Activated CD8-positive, alpha-beta T cell treated with anti-CD3 and anti-CD28 coated beads for 36 hours (primary cell): ENCODE results near the gene ERN1. TPM values are rescaled to one million over a fixed set of nuclear protein-coding genes. Genes with fewer than 3 reads are reported as not detected.

ENCODE experiments used
- ATAC-seq: fragments of 200-7000 bp; cut with Tn5 transposase; one replicate; pipeline ENCODE4 v1.10.0; 2021; ENCODE audit warnings: mild to moderate bottlenecking, moderate library complexity
- CTCF ChIA-PET: fragments of 350-600 bp; sonication (Branson Sonifier 250); formaldehyde crosslinking; loops from one replicate; lab custom pipeline; 2021; ENCODE audit warnings: antibody characterized with exemption; lab: Charles Lee
- POLR2A ChIA-PET: fragments of 350-600 bp; sonication (Branson Sonifier 250); formaldehyde crosslinking; loops from one replicate; lab custom pipeline; 2021; ENCODE audit warnings: antibody characterized with exemption; lab: Charles Lee
- DNase-seq: peaks from one replicate; pipeline ENCODE4 v3.0.0-alpha.2; 2020
- H3K27ac Mint-ChIP-seq: one replicate; pipeline ENCODE4 v1.8.0; 2021; ENCODE audit warnings: mild to moderate bottlenecking, mixed read lengths
- H3K27me3 Mint-ChIP-seq: one replicate; pipeline ENCODE4 v1.8.0; 2021; ENCODE audit warnings: mixed read lengths
- H3K36me3 Mint-ChIP-seq: one replicate; pipeline ENCODE4 v1.8.0; 2021; ENCODE audit warnings: low read depth, mixed read lengths
- H3K4me1 Mint-ChIP-seq: one replicate; pipeline ENCODE4 v1.8.0; 2021; ENCODE audit warnings: low read depth, mixed read lengths
- H3K4me3 Mint-ChIP-seq: one replicate; pipeline ENCODE4 v1.8.0; 2021; ENCODE audit warnings: mild to moderate bottlenecking, moderate library complexity, mixed read lengths
- H3K9me3 Mint-ChIP-seq: one replicate; pipeline ENCODE4 v1.8.0; 2021; ENCODE audit warnings: mixed read lengths
- CTCF ChIP-seq: fragments of 200-600 bp; IDR thresholded peaks from one replicate; pipeline ENCODE4 v1.8.0; 2022; ENCODE audit warnings: antibody characterized with exemption, mild to moderate bottlenecking
- intact Hi-C: fragments of 100-400 bp; cut with micrococcal nuclease; formaldehyde crosslinking; loops from one replicate; pipeline ENCODE4 v1.10.0; 2022
- total RNA-seq, 2 experiments: library from RNA; stranded (reverse); gene quantifications; one replicate each; pipeline ENCODE4 v1.2.3, GENCODE V29; 2021

The ERN1 gene
- total RNA-seq, 2 experiments from 2014 or later, result 19.2 to 23.6 TPM

- peak overlapping the region; percentile 77 for H3K27ac Mint-ChIP-seq
- ATAC-seq (no peak), DNase-seq (no peak)
- ChIA-PET POLR2A (interaction anchor here (1.0 to 5.1 kb wide), 5 partner anchors 9 to 86 kb away, joined by 3 to 27 read pairs (median 3); no protein-coding TSS in a partner anchor), CTCF (interaction anchor here (1.2 to 12.8 kb wide), 4 partner anchors 9 to 231 kb away, joined by 3 to 228 read pairs (median 22); partner anchors contain the start of gene ERN1)
- H3K27me3 Mint-ChIP-seq, result no peaks in the 10 kb centered on the region
- no peak overlapping the region for H3K4me3 Mint-ChIP-seq
- H3K36me3 Mint-ChIP-seq, result peaks cover 45% of the 10 kb centered on the region
- peaks cover 61% of the 10 kb centered on the region for H3K4me1 Mint-ChIP-seq
- TF ChIP-seq CTCF, result no peak
- intact Hi-C loops, result loop anchor here (5.0 kb wide), 1 partner anchor 73 kb away; the partner anchor contains the start of gene ERN1
- H3K9me3 Mint-ChIP-seq, result no peaks in the 10 kb centered on the region
Observed at GRCh38 chr17:64059756-64060155, 70.2 kb downstream of the ERN1 start.

- peaks cover 36% of the 10 kb centered on the region for H3K36me3 Mint-ChIP-seq
Observed at GRCh38 chr17:64058621-64059020, 71.3 kb downstream of the ERN1 start.

GRCh38 chr17:64057701-64058263 is 72.2 kb downstream of the ERN1 start:
- Mint-ChIP-seq H3K9me3 (no peaks in the 10 kb centered on the region), H3K4me1 (peaks cover 44% of the 10 kb centered on the region), H3K36me3 (peaks cover 39% of the 10 kb centered on the region), H3K4me3 (no peak overlapping the region), H3K27ac (peak overlapping the region; percentile 71), H3K27me3 (no peaks in the 10 kb centered on the region)
- CTCF ChIA-PET, result interaction anchor here (1.1 to 1.5 kb wide), 3 partner anchors 9 to 76 kb away, joined by 3 to 7 read pairs (median 4); no protein-coding TSS in a partner anchor
- DNase-seq, result no peak
- POLR2A ChIA-PET, result no interaction called here
- intact Hi-C loops, result no loop called here
- no peak for ATAC-seq
- no peak for TF ChIP-seq CTCF

More at GRCh38 chr17:64058621-64059020, 71.3 kb downstream of the ERN1 start:
- no peak overlapping the region for H3K4me3 Mint-ChIP-seq
- no peak for ATAC-seq
- peak overlapping the region; percentile 46 for H3K27ac Mint-ChIP-seq
- ChIA-PET POLR2A (no interaction called here), CTCF (interaction anchor here (1.5 kb wide), 1 partner anchor 75 kb away, joined by 7 read pairs; no protein-coding TSS in a partner anchor)
- H3K4me1 Mint-ChIP-seq, result peaks cover 51% of the 10 kb centered on the region
- intact Hi-C loops, result no loop called here
- no peaks in the 10 kb centered on the region for H3K9me3 Mint-ChIP-seq
- peak; percentile 14 for DNase-seq
- no peak for TF ChIP-seq CTCF
- no peaks in the 10 kb centered on the region for H3K27me3 Mint-ChIP-seq

GRCh38 chr17:64056269-64057005 is 73.5 kb downstream of the ERN1 start:
- Mint-ChIP-seq H3K27ac (peak overlapping the region; percentile 71), H3K36me3 (peaks cover 40% of the 10 kb centered on the region), H3K4me3 (no peak overlapping the region), H3K27me3 (no peaks in the 10 kb centered on the region), H3K9me3 (no peaks in the 10 kb centered on the region), H3K4me1 (peaks cover 38% of the 10 kb centered on the region)
- ChIA-PET CTCF (interaction anchor here (0.7 to 5.4 kb wide), 8 partner anchors 9 to 144 kb away, joined by 3 to 35 read pairs (median 4); no protein-coding TSS in a partner anchor), POLR2A (interaction anchor here (1.0 to 1.8 kb wide), 3 partner anchors 8 to 73 kb away, joined by 3 to 6 read pairs (median 4); partner anchors contain the start of gene ERN1)
- no peak for TF ChIP-seq CTCF
- ATAC-seq, result peak; percentile 32
- no peak for DNase-seq
- intact Hi-C loops, result no loop called here
